ENCODE results near the gene ZNF189. TPM values are rescaled to one million over a fixed set of nuclear protein-coding genes. Genes with fewer than 3 reads are reported as not detected.
A peak's percentile ranks its signal among the peaks of the same experiment; 100 is the strongest.

ZNF189 gene
- total and polyA plus RNA-seq, 2 of the 4 experiments (the other 2 are of a cell fraction), result 5.9 to 19.9 TPM

DNA sequence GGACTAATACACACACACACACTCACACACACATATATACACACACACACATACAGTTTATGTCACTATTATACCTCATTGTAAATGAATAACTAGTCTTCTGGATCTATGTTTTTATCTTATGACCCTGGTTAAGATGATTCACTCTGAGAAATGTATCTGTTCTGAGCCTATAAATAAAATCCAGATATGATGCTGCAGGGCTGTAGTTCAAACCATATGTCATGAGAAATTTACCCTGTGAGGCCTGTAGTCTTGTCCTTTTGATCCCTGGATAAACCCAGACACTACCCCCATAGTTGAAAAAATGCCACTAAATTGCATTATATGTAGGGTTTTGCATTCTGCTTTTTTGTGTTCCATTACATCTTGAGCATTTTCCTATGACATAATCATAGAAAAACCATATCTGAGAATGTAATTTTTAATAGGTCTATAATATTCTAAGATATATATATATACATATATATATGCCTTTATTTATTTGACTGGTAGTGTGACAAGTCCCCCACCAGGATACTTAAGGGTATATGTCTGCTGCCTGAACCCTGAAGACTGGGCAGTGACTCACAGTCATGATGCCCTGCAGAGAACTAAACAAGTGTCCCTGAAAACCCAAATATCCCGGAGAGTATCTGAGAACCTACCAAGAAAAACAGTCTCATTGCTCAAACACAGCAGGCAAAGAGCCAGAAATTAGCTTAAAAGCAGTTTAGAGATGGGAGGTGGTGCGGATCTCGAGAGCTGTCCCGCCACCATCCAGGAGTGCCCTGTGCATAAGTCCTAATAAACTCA is 55.3 kb downstream of the ZNF189 start:
- H4K20me1 ChIP-seq (ENCODE audit: insufficient read depth, low read length), result no peaks in the 10 kb centered on the region
- no peak overlapping the region for H2BK5ac ChIP-seq (ENCODE audit: low read depth, low read length, poor library complexity, severe bottlenecking)
- POLR2A ChIA-PET (ENCODE audit: unreplicated experiment), result interaction anchor here (0.7 kb wide), 1 partner anchor 59 kb away, joined by 4 read pairs; no protein-coding TSS in a partner anchor
- H4K5ac ChIP-seq (ENCODE audit: low read depth, low read length), result no peak overlapping the region
- WGBS, 2 experiments (ENCODE audit: extremely low coverage in 2 of 2, insufficient read length in 1 of 2), result no CpG with 5 or more reads among the region's 4 CpGs
- CTCF ChIA-PET, result interaction anchor here (1.1 kb wide), 2 partner anchors 11 to 31 kb away, joined by 3 to 4 read pairs; no protein-coding TSS in a partner anchor
- H2AFZ ChIP-seq (replicated peaks; ENCODE audit: low read length, poor library complexity), result no peak overlapping the region
- intact Hi-C loops (cut with micrococcal nuclease), result no loop called here
- no peak overlapping the region for H2AK5ac ChIP-seq (ENCODE audit: low read depth, low read length)
- H3K27me3 ChIP-seq (ENCODE audit: control insufficient read depth, insufficient read depth, low read length), result peaks cover 2% of the 10 kb centered on the region; the same call in 1 of the 2 replicates
- no peak overlapping the region for H3K23ac ChIP-seq (ENCODE audit: low read depth, low read length)
- no peak overlapping the region for H3K14ac ChIP-seq (replicated peaks; ENCODE audit: low read depth, low read length)
- no peak overlapping the region; the same call in 1 of the 2 replicates for H3K4me2 ChIP-seq (ENCODE audit: low read depth, low read length)
- no peak overlapping the region for H2BK120ac ChIP-seq (ENCODE audit: low read depth, low read length)
- DNase-seq (peak; percentile 65), ATAC-seq (ENCODE audit: low read depth) (peak; percentile 56)
- peaks cover 7% of the 10 kb centered on the region; the same call in 1 of the 2 replicates for H3K4me1 ChIP-seq (ENCODE audit: control insufficient read depth, insufficient read depth, low read length)
- no peak overlapping the region for H3K56ac ChIP-seq (ENCODE audit: extremely low read depth, insufficient read depth, low read length)
- H4K8ac ChIP-seq (ENCODE audit: low read depth in 2 of 2, low read length in 2 of 2), result no peak overlapping the region
- H2AK9ac ChIP-seq (replicated peaks; ENCODE audit: low read depth, low read length, poor library complexity), result no peak overlapping the region
- H3K36me3 ChIP-seq (ENCODE audit: control insufficient read depth, insufficient read depth, low read length), result no peaks in the 10 kb centered on the region
- no TSS peak for BruUV-seq (replicated peaks)
- no peak overlapping the region for H3K9ac ChIP-seq (ENCODE audit: low read depth, low read length)
- no peak overlapping the region for H2BK15ac ChIP-seq (ENCODE audit: low read depth, low read length)
- in situ Hi-C loops (cut with MboI; ENCODE audit: low sequenced_read_pairs), result no loop called here
- H4K91ac ChIP-seq (ENCODE audit: insufficient read depth, low read depth, low read length), result no peak overlapping the region
- dilution Hi-C loops (cut with HindIII; ENCODE audit: low sequenced_read_pairs, unreplicated experiment), result no loop called here
- H2BK20ac ChIP-seq (ENCODE audit: low read depth, low read length), result no peak overlapping the region
- no peak overlapping the region for H3K4me3 ChIP-seq (ENCODE audit: insufficient read depth, low read depth, low read length)
- no peaks in the 10 kb centered on the region for H3K79me1 ChIP-seq (ENCODE audit: low read depth in 1 of 2, low read length in 2 of 2)
- no peaks in the 10 kb centered on the region for H3K9me1 ChIP-seq (ENCODE audit: insufficient read depth, low read length)
- no peaks in the 10 kb centered on the region for H3K9me3 ChIP-seq (ENCODE audit: control insufficient read depth, insufficient read depth, low read length)
- H3K18ac ChIP-seq (ENCODE audit: low read depth, low read length), result no peak overlapping the region
- no peak overlapping the region for H3K4ac ChIP-seq (ENCODE audit: low read depth, low read length)
- no peak overlapping the region for H3K27ac ChIP-seq (ENCODE audit: insufficient read depth, low read length)
- TF ChIP-seq RCOR1 (IDR thresholded peaks at IDR 0.05; ENCODE audit: insufficient replicate concordance, low read length) (no peak), BHLHE40 (IDR thresholded peaks at IDR 0.05; ENCODE audit: low read depth, low read length) (no peak), MAFK (IDR thresholded peaks at IDR 0.05; ENCODE audit: low read depth, low read length) (no peak), FOS (IDR thresholded peaks at IDR 0.05; ENCODE audit: low read depth, low read length) (0 out of 2 replicates have a peak, but pooled peaks have one; percentile 9), RAD21 (IDR thresholded peaks at IDR 0.05; ENCODE audit: low read length) (no peak), MXI1 (IDR thresholded peaks at IDR 0.05; ENCODE audit: borderline replicate concordance, low read depth, low read length) (no peak), CHD1 (IDR thresholded peaks at IDR 0.05; ENCODE audit: low read depth, low read length) (no peak), CEBPB (IDR thresholded peaks at IDR 0.05; ENCODE audit: low read depth, low read length) (0 out of 2 replicates have a peak, but pooled peaks have one; percentile 15), NFE2L2 (IDR thresholded peaks at IDR 0.05; ENCODE audit: low read depth, low read length) (no peak), MAZ (IDR thresholded peaks at IDR 0.05; ENCODE audit: borderline replicate concordance, low read depth, low read length) (no peak), POLR2A (IDR thresholded peaks at IDR 0.05; ENCODE audit: low read depth, low read length) (no peak), SMC3 (IDR thresholded peaks at IDR 0.05; ENCODE audit: low read depth, low read length) (no peak)
- TF ChIP-seq, protein P1, sequence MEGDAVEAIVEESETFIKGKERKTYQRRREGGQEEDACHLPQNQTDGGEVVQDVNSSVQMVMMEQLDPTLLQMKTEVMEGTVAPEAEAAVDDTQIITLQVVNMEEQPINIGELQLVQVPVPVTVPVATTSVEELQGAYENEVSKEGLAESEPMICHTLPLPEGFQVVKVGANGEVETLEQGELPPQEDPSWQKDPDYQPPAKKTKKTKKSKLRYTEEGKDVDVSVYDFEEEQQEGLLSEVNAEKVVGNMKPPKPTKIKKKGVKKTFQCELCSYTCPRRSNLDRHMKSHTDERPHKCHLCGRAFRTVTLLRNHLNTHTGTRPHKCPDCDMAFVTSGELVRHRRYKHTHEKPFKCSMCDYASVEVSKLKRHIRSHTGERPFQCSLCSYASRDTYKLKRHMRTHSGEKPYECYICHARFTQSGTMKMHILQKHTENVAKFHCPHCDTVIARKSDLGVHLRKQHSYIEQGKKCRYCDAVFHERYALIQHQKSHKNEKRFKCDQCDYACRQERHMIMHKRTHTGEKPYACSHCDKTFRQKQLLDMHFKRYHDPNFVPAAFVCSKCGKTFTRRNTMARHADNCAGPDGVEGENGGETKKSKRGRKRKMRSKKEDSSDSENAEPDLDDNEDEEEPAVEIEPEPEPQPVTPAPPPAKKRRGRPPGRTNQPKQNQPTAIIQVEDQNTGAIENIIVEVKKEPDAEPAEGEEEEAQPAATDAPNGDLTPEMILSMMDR (conservative IDR thresholded peaks at IDR 0.05; ENCODE audit: low read depth, low read length), result no peak
- TF ChIP-seq, protein P2, sequence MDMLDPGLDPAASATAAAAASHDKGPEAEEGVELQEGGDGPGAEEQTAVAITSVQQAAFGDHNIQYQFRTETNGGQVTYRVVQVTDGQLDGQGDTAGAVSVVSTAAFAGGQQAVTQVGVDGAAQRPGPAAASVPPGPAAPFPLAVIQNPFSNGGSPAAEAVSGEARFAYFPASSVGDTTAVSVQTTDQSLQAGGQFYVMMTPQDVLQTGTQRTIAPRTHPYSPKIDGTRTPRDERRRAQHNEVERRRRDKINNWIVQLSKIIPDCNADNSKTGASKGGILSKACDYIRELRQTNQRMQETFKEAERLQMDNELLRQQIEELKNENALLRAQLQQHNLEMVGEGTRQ (IDR thresholded peaks at IDR 0.05; ENCODE audit: low read depth, low read length), result no peak
- TF ChIP-seq, protein P3, sequence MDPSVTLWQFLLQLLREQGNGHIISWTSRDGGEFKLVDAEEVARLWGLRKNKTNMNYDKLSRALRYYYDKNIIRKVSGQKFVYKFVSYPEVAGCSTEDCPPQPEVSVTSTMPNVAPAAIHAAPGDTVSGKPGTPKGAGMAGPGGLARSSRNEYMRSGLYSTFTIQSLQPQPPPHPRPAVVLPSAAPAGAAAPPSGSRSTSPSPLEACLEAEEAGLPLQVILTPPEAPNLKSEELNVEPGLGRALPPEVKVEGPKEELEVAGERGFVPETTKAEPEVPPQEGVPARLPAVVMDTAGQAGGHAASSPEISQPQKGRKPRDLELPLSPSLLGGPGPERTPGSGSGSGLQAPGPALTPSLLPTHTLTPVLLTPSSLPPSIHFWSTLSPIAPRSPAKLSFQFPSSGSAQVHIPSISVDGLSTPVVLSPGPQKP (IDR thresholded peaks at IDR 0.05; ENCODE audit: borderline replicate concordance, low read depth, low read length), result no peak

Measured in IMR-90 (cell line).